ENCODE results near the gene MAPRE3. TPM values are rescaled to one million over a fixed set of nuclear protein-coding genes. Genes with fewer than 3 reads are reported as not detected.

The MAPRE3 gene
- total RNA-seq, 1 donor from 2014 or later, result 23.0 TPM

DNA sequence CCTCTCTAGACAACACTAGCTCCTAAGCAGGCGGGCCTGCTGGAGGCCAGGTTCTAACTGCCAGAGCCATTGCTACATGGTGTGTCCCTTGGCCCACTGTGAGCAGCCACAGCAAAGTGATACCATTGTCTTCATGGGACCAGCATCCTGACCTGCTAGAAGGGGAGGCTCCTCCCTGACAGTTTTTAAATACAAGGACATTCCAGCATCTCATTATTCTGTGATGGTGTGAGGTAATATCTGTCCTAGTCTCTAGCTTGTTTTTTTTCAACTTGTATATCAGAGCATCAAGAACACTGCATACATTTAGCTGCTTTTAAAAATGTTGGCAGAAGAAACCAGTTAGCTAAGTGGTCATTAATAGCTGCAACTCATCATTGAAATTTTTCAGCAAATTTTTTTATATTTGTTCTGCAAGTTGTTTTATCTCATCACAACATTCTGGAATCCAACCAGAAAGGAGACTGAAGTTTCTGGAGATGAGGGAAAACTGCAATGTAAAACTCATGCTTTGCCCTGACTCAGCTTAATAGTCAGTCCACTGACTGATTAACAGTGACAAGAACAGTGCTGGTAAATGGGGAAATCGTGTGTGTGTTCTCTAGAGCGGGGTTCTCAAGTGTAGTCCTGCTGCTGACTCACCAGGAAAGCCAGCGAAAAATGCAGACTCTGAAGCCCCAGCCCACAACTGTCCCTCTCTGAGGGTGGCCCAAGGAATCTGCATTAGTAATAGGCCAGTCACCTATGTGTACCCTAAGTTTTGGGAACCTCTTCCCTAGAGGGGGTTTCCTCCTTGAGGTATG lies 17.8 kb downstream of the MAPRE3 start:
- Histone ChIP-seq H3K4me1 (no peaks in the 10 kb centered on the region), H3K27me3 (no peaks in the 10 kb centered on the region), H3K9me3 (no peaks in the 10 kb centered on the region), H3K4me3 (no peak overlapping the region), H3K27ac (no peak overlapping the region), H3K36me3 (no peaks in the 10 kb centered on the region)
- ATAC-seq (no peak), DNase-seq (no peak)
- intact Hi-C loops (cut with DNase I), result no loop called here
- TF ChIP-seq, protein P1, sequence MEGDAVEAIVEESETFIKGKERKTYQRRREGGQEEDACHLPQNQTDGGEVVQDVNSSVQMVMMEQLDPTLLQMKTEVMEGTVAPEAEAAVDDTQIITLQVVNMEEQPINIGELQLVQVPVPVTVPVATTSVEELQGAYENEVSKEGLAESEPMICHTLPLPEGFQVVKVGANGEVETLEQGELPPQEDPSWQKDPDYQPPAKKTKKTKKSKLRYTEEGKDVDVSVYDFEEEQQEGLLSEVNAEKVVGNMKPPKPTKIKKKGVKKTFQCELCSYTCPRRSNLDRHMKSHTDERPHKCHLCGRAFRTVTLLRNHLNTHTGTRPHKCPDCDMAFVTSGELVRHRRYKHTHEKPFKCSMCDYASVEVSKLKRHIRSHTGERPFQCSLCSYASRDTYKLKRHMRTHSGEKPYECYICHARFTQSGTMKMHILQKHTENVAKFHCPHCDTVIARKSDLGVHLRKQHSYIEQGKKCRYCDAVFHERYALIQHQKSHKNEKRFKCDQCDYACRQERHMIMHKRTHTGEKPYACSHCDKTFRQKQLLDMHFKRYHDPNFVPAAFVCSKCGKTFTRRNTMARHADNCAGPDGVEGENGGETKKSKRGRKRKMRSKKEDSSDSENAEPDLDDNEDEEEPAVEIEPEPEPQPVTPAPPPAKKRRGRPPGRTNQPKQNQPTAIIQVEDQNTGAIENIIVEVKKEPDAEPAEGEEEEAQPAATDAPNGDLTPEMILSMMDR (IDR thresholded peaks at IDR 0.05), result no peak

DNA sequence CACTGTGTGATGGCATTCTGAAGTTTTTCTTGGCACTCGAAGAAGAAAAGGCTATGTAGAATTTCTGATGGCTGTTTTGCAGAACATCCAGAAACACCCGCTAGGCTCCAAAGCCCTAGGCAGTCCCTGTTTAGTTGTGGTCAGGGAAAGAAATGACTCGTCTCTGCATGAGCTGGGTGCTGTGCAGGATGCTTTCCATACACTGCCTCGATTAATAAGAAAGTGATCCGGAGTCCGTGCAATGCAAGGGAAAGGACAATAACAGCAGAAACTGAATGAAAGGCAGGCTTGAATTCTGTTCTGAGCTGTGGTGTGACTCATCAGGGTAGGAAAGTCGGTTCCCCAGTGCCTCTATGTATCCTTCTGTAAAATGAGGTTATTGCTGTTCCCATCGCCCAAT lies 18.7 kb downstream of the MAPRE3 start:
- Histone ChIP-seq H3K27ac (no peak overlapping the region), H3K27me3 (no peaks in the 10 kb centered on the region), H3K4me3 (no peak overlapping the region), H3K9me3 (no peaks in the 10 kb centered on the region), H3K36me3 (no peaks in the 10 kb centered on the region), H3K4me1 (no peaks in the 10 kb centered on the region)
- TF ChIP-seq, protein P1 (IDR thresholded peaks at IDR 0.05), result no peak
- no peak for DNase-seq
- no peak for ATAC-seq
- intact Hi-C loops (cut with DNase I), result no loop called here

GRCh38 chr2:26991717-26992116 lies 21.3 kb downstream of the MAPRE3 start:
- Histone ChIP-seq H3K4me1 (no peaks in the 10 kb centered on the region), H3K27ac (no peak overlapping the region), H3K4me3 (no peak overlapping the region), H3K36me3 (no peaks in the 10 kb centered on the region), H3K9me3 (no peaks in the 10 kb centered on the region), H3K27me3 (no peaks in the 10 kb centered on the region)
- ATAC-seq, result no peak
- DNase-seq, result no peak
- intact Hi-C loops (cut with DNase I), result no loop called here
- TF ChIP-seq, protein P1 (IDR thresholded peaks at IDR 0.05), result no peak

DNA sequence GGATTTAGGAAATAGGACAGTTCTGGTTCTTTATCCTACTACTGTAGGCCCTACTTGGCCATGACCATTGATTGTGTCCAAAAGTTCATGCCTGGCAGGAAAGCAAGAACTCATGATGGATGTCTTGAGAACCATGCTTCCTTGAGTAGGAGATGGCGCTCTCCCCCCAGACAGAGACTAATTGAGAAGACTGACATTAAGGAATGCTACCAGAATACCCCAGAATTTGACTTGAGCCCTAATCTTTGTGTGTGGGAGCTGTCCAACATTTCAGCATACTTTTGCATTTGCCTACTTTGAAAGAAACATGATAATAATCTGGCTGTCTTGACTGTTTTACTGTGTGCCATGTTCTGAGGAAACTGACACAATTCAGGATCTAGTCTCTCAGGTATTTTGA lies 23.3 kb downstream of the MAPRE3 start:
- TF ChIP-seq, protein P1 (IDR thresholded peaks at IDR 0.05), result no peak

DNA sequence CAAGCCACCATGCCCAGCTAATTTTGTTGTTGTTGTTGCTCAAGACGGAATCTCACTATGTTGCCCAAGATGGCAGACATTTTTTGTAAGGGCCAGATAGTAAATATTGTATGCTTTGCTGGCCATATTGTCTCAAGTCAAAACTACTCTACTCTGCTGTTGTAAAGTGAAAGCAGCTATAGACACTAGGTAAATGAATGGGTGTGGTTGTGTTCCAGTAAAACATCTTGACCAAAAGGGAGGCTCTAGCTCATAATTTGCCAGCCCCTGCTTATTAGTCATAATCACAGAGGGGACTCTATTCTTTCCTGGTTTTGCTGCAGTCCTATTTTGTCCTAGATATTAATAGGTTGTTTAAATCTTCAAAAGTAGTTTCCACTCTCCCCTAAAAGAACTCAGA lies 24.5 kb downstream of the MAPRE3 start:
- TF ChIP-seq, protein P1 (IDR thresholded peaks at IDR 0.05), result no peak
- H3K4me1 ChIP-seq, result no peaks in the 10 kb centered on the region
- H3K9me3 ChIP-seq, result no peaks in the 10 kb centered on the region
- intact Hi-C loops (cut with DNase I), result no loop called here
- no peak for ATAC-seq
- no peaks in the 10 kb centered on the region for H3K27me3 ChIP-seq
- no peak for DNase-seq
- no peak overlapping the region for H3K27ac ChIP-seq
- H3K4me3 ChIP-seq, result no peak overlapping the region
- H3K36me3 ChIP-seq, result no peaks in the 10 kb centered on the region

More for the DNA sequence above, 23.3 kb downstream of the MAPRE3 start:
- Histone ChIP-seq H3K36me3 (no peaks in the 10 kb centered on the region), H3K27me3 (no peaks in the 10 kb centered on the region), H3K4me1 (no peaks in the 10 kb centered on the region), H3K27ac (no peak overlapping the region), H3K4me3 (no peak overlapping the region), H3K9me3 (no peaks in the 10 kb centered on the region)
- no peak for DNase-seq
- ATAC-seq, result no peak
- intact Hi-C loops (cut with DNase I), result no loop called here
